Measurements from ENCODE around the gene PSMC3IP.

DNA sequence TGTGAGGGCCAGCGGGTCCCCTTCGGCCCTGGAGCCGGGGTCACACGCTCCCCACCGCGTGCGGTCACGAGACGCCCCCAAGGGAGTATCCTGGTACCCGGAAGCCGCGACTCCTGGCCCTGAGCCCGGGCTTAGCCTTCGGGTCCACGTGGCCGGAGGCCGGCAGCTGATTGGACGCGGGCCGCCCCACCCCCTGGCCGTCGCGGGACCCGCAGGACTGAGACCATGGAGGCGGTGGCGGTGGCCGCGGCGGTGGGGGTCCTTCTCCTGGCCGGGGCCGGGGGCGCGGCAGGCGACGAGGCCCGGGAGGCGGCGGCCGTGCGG is 41.5 kb downstream of the PSMC3IP start, which contains the start of gene NAGLU:
- TF ChIP-seq, protein P1, sequence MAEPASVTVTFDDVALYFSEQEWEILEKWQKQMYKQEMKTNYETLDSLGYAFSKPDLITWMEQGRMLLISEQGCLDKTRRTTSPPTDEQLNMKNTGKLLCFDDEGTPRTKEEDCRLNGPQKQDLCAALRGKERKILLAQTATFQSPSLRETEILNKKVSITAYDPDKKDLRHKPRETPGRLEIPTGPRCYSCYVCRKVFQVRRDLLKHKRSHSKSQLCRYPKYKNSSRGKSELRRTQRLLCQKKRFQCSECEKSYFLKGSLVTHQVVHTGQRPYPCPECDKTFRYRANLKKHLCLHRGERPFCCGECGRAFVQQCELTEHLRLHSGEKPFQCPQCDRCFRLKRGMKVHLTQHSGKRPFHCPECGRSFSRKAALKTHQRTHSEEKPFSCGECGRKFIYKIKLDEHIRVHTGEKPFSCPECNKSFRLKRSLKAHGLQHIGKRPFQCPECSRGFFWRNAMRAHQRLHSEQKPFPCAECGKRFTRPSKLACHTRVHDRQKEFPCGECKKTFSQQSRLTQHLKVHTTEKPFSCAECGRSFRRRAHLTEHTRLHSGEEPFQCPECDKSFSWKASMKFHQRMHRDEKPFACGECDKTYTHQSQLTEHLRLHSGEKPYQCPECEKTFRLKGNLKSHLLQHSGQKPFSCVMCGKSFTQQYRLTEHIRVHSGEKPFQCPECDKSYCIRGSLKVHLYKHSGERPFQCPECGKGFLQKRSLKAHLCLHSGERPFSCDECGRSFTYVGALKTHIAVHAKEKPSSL (CRISPR knock-in tag; conservative IDR thresholded peaks at IDR 0.05) = no peak
- TF ChIP-seq CTCF (IDR thresholded peaks at IDR 0.05) (no peak), NFYB (CRISPR knock-in tag; conservative IDR thresholded peaks at IDR 0.05; ENCODE audit: low read depth) (peak; percentile 83), JAZF1 (CRISPR knock-in tag; IDR thresholded peaks at IDR 0.05) (no peak), ZNF317 (CRISPR knock-in tag; IDR thresholded peaks at IDR 0.05; ENCODE audit: borderline replicate concordance, low read depth) (no peak), FOXJ3 (CRISPR knock-in tag; IDR thresholded peaks at IDR 0.05; ENCODE audit: borderline replicate concordance) (no peak), CREM (CRISPR knock-in tag; IDR thresholded peaks at IDR 0.05) (0 out of 2 replicates have a peak, but pooled peaks have one; percentile 46), TEAD4 (CRISPR knock-in tag; IDR thresholded peaks at IDR 0.05) (no peak), PRRX2 (CRISPR knock-in tag; IDR thresholded peaks at IDR 0.05) (no peak), FOXP4 (CRISPR knock-in tag; IDR thresholded peaks at IDR 0.05) (no peak), ATF2 (CRISPR knock-in tag; IDR thresholded peaks at IDR 0.05; ENCODE audit: borderline replicate concordance, low read depth) (no peak), CREB1 (CRISPR knock-in tag; IDR thresholded peaks at IDR 0.05) (0 out of 2 replicates have a peak, but pooled peaks have one; percentile 25)
- TF ChIP-seq, protein P2, sequence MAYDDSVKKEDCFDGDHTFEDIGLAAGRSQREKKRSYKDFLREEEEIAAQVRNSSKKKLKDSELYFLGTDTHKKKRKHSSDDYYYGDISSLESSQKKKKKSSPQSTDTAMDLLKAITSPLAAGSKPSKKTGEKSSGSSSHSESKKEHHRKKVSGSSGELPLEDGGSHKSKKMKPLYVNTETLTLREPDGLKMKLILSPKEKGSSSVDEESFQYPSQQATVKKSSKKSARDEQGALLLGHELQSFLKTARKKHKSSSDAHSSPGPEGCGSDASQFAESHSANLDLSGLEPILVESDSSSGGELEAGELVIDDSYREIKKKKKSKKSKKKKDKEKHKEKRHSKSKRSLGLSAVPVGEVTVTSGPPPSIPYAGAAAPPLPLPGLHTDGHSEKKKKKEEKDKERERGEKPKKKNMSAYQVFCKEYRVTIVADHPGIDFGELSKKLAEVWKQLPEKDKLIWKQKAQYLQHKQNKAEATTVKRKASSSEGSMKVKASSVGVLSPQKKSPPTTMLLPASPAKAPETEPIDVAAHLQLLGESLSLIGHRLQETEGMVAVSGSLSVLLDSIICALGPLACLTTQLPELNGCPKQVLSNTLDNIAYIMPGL (CRISPR knock-in tag; IDR thresholded peaks at IDR 0.05) = no peak

Measured in WTC11 (cell line).